Mesendoderm (in vitro differentiated cells): ENCODE data around the gene STAP2.

Experiments
- DNase-seq: peaks from one replicate; pipeline ENCODE4 v3.0.0; 2013
- H2AK5ac ChIP-seq: 2 replicates; pipeline ENCODE4 v1.6.1; 2013; ENCODE audit warnings: low read length, inconsistent platforms
- H2BK120ac ChIP-seq: 2 replicates; pipeline ENCODE4 v1.6.1; 2013; ENCODE audit warnings: low read depth, mild to moderate bottlenecking, low read length, moderate library complexity, mixed read lengths
- H2BK15ac ChIP-seq: replicated peaks from 2 replicates; pipeline ENCODE4 v1.6.1; 2013; ENCODE audit warnings: low read depth, mild to moderate bottlenecking, moderate library complexity
- H2BK5ac ChIP-seq: 2 replicates; pipeline ENCODE4 v1.6.1; 2013; ENCODE audit warnings: low read length, inconsistent platforms
- H3K18ac ChIP-seq: 2 replicates; pipeline ENCODE4 v1.6.1; 2013; ENCODE audit warnings: mild to moderate bottlenecking, low read length, mixed read lengths
- H3K23ac ChIP-seq: one replicate; pipeline ENCODE4 v1.6.1; 2013; ENCODE audit warnings: low read length
- H3K27ac ChIP-seq: 2 replicates; pipeline ENCODE4 v1.5.1; 2013; ENCODE audit warnings: low read depth, mild to moderate bottlenecking, inconsistent platforms, low read length, moderate library complexity
- H3K27me3 ChIP-seq: 2 replicates; pipeline ENCODE4 v1.6.1; 2013; ENCODE audit warnings: low read length, control low read depth, mild to moderate bottlenecking, inconsistent platforms; ENCODE audit not compliant: insufficient read depth, poor library complexity
- H3K36me3 ChIP-seq: 2 replicates; pipeline ENCODE4 v1.6.1; 2013; ENCODE audit warnings: low read length, inconsistent platforms; ENCODE audit not compliant: control insufficient read depth, insufficient read depth
- H3K4ac ChIP-seq: one replicate; pipeline ENCODE4 v1.6.1; 2013; ENCODE audit warnings: low read depth, mild to moderate bottlenecking, low read length, moderate library complexity
- H3K4me1 ChIP-seq: 2 replicates; pipeline ENCODE4 v1.6.1; 2013; ENCODE audit warnings: low read depth, low read length, inconsistent platforms; ENCODE audit not compliant: control insufficient read depth
- H3K4me2 ChIP-seq: 2 replicates; pipeline ENCODE4 v1.6.1; 2013; ENCODE audit warnings: low read length
- H3K4me3 ChIP-seq: 2 replicates; pipeline ENCODE4 v1.5.1; 2013; ENCODE audit warnings: mild to moderate bottlenecking, low read length
- H3K56ac ChIP-seq: one replicate; pipeline ENCODE4 v1.6.1; 2013; ENCODE audit warnings: low read length
- H3K79me1 ChIP-seq: 2 replicates; pipeline ENCODE4 v1.6.1; 2013; ENCODE audit warnings: low read length, inconsistent platforms
- H3K79me2 ChIP-seq: 2 replicates; pipeline ENCODE4 v1.6.1; 2013; ENCODE audit warnings: mild to moderate bottlenecking, low read length; ENCODE audit not compliant: control insufficient read depth, insufficient read depth
- H3K9ac ChIP-seq: 2 replicates; pipeline ENCODE4 v1.6.1; 2013; ENCODE audit warnings: low read length, inconsistent platforms
- H4K5ac ChIP-seq: one replicate; pipeline ENCODE4 v1.6.1; 2013; ENCODE audit warnings: low read length
- H4K8ac ChIP-seq: one replicate; pipeline ENCODE4 v1.6.1; 2013; ENCODE audit warnings: low read depth, mild to moderate bottlenecking, control low read depth, low read length, moderate library complexity
- WGBS: extraction: QIAGEN DNeasy Blood & Tissue Kit; methylation state at CpG from one replicate; pipeline ENCODE4 v1.1.7; 2013; ENCODE audit warnings: low lambda C conversion rate, missing lambda C conversion rate; ENCODE audit not compliant: insufficient coverage; ENCODE audit errors: extremely low coverage; 5-methylcytosine and 5-hydroxymethylcytosine counted together

The STAP2 gene

DNA sequence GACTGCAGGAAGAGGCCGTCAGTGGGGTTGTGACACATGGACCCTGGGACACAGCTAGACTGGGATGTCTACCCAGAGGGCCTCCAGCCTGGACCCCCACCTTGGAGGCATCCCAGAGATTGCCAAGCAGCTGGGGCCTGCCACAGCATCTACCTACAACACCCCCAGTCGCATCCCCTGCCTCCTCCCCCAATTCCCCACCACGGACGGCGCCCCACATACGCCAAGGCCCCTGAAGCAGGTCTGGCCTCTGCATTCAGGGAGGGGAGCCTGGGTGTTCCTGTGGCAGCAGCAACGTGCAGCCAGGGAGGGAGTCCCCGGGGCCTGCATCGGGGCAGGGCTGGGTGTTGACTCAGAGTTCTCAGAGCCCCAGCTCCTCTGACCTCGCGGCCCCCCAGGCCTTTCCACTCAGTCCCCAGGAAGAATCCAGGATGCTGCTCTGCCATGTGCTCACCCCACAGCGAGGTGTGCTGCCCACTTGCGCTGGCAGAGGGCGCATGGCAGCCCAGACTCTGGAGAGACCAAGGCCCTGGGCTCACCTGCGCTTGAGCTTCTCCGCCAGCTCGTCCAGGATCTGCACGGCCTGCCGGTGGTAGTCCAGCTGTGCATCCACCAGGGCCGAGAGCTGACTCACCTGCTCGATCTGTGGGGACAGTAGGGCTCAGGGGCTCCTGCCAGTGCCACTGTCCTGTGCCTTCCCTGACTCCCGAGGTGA lies 24.4 kb upstream of the STAP2 start:
- no peak overlapping the region for H3K23ac ChIP-seq
- H3K79me1 ChIP-seq: peaks cover 6% of the 10 kb centered on the region
- no peak overlapping the region for H3K56ac ChIP-seq
- no CpG with 5 or more reads among the region's 22 CpGs for WGBS
- H3K36me3 ChIP-seq: peaks cover 10% of the 10 kb centered on the region
- H2BK15ac ChIP-seq: no peak overlapping the region
- H3K79me2 ChIP-seq: no peaks in the 10 kb centered on the region
- no peak overlapping the region for H3K4ac ChIP-seq
- H3K27me3 ChIP-seq: no peaks in the 10 kb centered on the region
- H4K5ac ChIP-seq: no peak overlapping the region
- H3K9ac ChIP-seq: no peak overlapping the region
- no peak overlapping the region for H2AK5ac ChIP-seq
- H4K8ac ChIP-seq: no peak overlapping the region
- no peak overlapping the region for H2BK120ac ChIP-seq
- no peak overlapping the region for H3K18ac ChIP-seq
- DNase-seq: peak; percentile 44
- no peak overlapping the region for H2BK5ac ChIP-seq
- no peak overlapping the region for H3K4me3 ChIP-seq
- H3K4me1 ChIP-seq: no peaks in the 10 kb centered on the region
- no peak overlapping the region for H3K4me2 ChIP-seq
- no peak overlapping the region for H3K27ac ChIP-seq

DNA sequence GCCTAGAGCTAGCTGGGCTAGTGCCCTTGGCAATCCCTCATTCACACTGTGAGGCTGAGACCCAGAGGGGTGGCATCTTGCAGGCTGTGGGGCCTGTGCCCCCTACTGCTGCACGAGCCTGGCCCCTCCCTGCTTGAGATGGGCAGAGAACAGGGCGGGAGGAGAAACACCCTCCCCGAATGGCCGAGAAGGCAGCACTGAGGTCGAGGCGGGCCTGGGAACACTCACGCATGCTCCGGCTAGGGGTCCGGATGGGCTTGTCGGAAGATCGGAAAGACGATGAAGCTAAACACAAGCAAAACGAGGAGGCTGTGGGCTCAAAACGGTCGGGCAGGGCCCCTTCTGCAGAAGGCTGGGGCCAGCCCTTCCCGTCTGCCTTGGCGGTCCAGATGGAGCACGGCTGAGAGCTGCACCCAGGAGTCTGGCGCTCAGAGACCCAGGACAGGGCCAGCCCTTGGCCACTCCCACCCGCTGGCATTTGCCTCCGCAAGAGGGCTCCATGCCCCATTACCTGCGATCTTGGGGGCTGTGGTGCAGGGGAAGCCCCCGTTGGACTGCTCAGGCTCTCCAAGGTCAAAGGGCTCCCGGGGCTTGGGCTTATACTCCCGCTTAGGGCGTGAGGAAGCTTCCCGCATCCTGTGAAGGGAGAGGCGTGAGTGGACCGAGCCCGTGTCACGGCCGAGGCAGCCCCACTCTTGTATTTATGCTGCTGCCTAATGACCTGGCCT lies 23.6 kb upstream of the STAP2 start:
- Histone ChIP-seq H3K27ac (no peak overlapping the region), H3K36me3 (peaks cover 8% of the 10 kb centered on the region), H3K27me3 (no peaks in the 10 kb centered on the region), H2BK15ac (no peak overlapping the region), H3K4ac (no peak overlapping the region), H3K9ac (no peak overlapping the region), H3K79me2 (no peaks in the 10 kb centered on the region), H3K79me1 (no peaks in the 10 kb centered on the region), H4K8ac (no peak overlapping the region), H3K4me1 (no peaks in the 10 kb centered on the region), H3K56ac (no peak overlapping the region), H3K4me3 (no peak overlapping the region), H2BK120ac (no peak overlapping the region), H3K4me2 (no peak overlapping the region), H2AK5ac (no peak overlapping the region), H2BK5ac (no peak overlapping the region), H3K18ac (no peak overlapping the region), H4K5ac (no peak overlapping the region), H3K23ac (no peak overlapping the region)
- WGBS: no CpG with 5 or more reads among the region's 32 CpGs
- DNase-seq: no peak

DNA sequence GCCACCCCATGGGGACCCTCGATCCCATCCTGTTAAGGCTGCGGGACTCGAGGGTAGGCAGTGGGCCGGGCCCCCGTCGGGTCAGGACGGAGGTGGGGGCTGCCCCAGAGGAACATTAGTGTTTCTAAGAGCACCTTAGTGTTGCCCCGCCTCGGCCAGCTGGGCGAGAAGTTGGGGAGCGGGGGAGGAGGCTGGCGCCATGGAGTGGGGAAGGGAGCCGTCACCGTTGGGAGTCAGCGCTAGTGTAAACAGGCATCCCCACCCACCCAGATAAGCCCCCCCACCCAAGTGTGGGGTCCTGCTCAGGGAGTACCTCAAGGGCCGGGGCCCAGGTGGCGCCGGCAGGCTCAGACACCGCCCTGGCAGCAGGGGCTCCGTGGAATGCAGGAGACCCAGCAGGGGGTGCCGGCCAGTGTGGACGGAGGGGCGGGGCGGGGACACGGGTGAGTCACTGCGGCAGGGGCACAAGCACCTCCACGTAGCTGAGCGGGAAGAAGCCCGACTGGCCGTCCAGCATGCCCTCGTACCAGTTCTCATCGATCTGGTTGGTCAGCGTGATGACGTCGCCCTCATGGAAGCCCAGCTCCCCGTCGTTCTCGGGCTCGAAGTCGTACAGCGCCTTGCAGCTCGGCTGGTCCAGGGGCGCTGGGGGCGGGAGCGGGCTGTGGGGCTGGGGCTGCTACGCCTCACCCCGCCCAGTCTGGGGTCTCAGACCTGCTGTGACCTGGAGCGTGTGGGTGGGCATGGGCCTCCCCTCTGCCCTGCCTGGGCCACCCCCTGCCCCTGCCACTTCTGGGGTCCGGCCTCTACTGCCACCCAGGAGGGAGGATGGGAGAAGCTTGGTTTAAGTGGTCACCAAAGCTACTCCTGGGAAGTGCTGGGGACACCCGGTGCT lies 22.8 kb upstream of the STAP2 start:
- no peak overlapping the region for H3K4me3 ChIP-seq
- H3K4me2 ChIP-seq: no peak overlapping the region
- no peaks in the 10 kb centered on the region for H3K79me2 ChIP-seq
- no peak overlapping the region for H2BK5ac ChIP-seq
- DNase-seq: peak; percentile 55
- no peak overlapping the region for H3K23ac ChIP-seq
- H3K27ac ChIP-seq: no peak overlapping the region
- no peak overlapping the region for H2BK15ac ChIP-seq
- H3K56ac ChIP-seq: peak overlapping the region; percentile 7
- no peaks in the 10 kb centered on the region for H3K27me3 ChIP-seq
- H3K79me1 ChIP-seq: no peaks in the 10 kb centered on the region
- H4K8ac ChIP-seq: no peak overlapping the region
- H4K5ac ChIP-seq: no peak overlapping the region
- H3K4me1 ChIP-seq: no peaks in the 10 kb centered on the region
- no peak overlapping the region for H3K18ac ChIP-seq
- no peak overlapping the region for H2BK120ac ChIP-seq
- no peak overlapping the region for H2AK5ac ChIP-seq
- H3K9ac ChIP-seq: no peak overlapping the region
- no peak overlapping the region for H3K4ac ChIP-seq
- WGBS: no CpG with 5 or more reads among the region's 50 CpGs
- H3K36me3 ChIP-seq: peaks cover 8% of the 10 kb centered on the region

GRCh38 chr19:4360641-4361151 lies 22.1 kb upstream of the STAP2 start:
- no peak overlapping the region for H4K8ac ChIP-seq
- no peaks in the 10 kb centered on the region for H3K79me1 ChIP-seq
- peak overlapping the region; percentile 42 for H3K56ac ChIP-seq
- no peak overlapping the region for H2AK5ac ChIP-seq
- DNase-seq: peak; percentile 42
- no peak overlapping the region for H3K4ac ChIP-seq
- H3K27me3 ChIP-seq: no peaks in the 10 kb centered on the region
- H3K4me2 ChIP-seq: no peak overlapping the region
- H3K4me3 ChIP-seq: no peak overlapping the region
- peaks cover 7% of the 10 kb centered on the region for H3K36me3 ChIP-seq
- H4K5ac ChIP-seq: no peak overlapping the region
- no peak overlapping the region for H3K9ac ChIP-seq
- no peak overlapping the region for H3K18ac ChIP-seq
- no CpG with 5 or more reads among the region's 12 CpGs for WGBS
- no peak overlapping the region for H3K23ac ChIP-seq
- H2BK120ac ChIP-seq: no peak overlapping the region
- no peak overlapping the region for H2BK15ac ChIP-seq
- H3K4me1 ChIP-seq: no peaks in the 10 kb centered on the region
- H3K27ac ChIP-seq: no peak overlapping the region
- H2BK5ac ChIP-seq: no peak overlapping the region
- no peaks in the 10 kb centered on the region for H3K79me2 ChIP-seq

DNA sequence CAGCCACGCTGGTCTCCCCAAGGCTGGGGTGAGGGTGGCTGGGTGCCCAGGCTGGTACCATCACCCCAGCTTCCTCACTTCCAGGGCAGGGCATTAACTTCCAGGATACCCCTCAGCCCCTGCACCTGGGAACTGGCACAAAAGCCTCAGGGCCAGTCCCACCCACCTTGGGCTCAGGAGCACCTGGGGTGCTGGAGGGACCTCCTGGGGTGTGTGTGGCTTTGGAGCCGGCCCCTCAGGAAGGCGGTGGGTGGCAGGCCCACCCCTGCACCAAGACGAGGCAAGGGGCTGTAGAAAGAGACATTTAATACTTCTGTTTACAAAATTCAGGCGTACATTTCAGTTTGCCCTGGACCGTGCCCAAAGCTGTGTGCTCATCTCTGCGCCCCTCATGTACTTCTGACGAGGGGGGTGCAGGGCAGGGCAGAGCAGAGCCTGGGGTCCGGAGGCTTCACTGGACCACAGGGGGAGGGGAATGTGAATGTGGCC lies 21.5 kb upstream of the STAP2 start:
- H2BK120ac ChIP-seq: no peak overlapping the region
- H2BK5ac ChIP-seq: no peak overlapping the region
- H4K8ac ChIP-seq: no peak overlapping the region
- no peak for DNase-seq
- H3K4me1 ChIP-seq: no peaks in the 10 kb centered on the region
- no peaks in the 10 kb centered on the region for H3K79me1 ChIP-seq
- H2BK15ac ChIP-seq: no peak overlapping the region
- H4K5ac ChIP-seq: no peak overlapping the region
- H3K9ac ChIP-seq: no peak overlapping the region
- H3K79me2 ChIP-seq: no peaks in the 10 kb centered on the region
- no CpG with 5 or more reads among the region's 9 CpGs for whole genome bisulfite sequencing
- peaks cover 7% of the 10 kb centered on the region for H3K36me3 ChIP-seq
- no peak overlapping the region for H3K4me2 ChIP-seq
- no peak overlapping the region for H3K27ac ChIP-seq
- no peak overlapping the region for H3K18ac ChIP-seq
- H3K4ac ChIP-seq: no peak overlapping the region
- H3K27me3 ChIP-seq: no peaks in the 10 kb centered on the region
- no peak overlapping the region for H3K56ac ChIP-seq
- H2AK5ac ChIP-seq: no peak overlapping the region
- no peak overlapping the region for H3K4me3 ChIP-seq
- no peak overlapping the region for H3K23ac ChIP-seq
